Measurements from ENCODE around the gene LECT2.

LECT2 gene

GRCh38 chr5:135973323-135974020 is 18.7 kb upstream of the LECT2 start:
- TF ChIP-seq CTCF (IDR thresholded peaks at IDR 0.05; ENCODE audit: low read depth, low read length) = no peak; the same call in none of the 2 replicates
- DNase-seq (ENCODE audit: extremely low read depth, low read depth) = peak; percentile 94

GRCh38 chr5:135971701-135972100 is 16.9 kb upstream of the LECT2 start:
- TF ChIP-seq CTCF (IDR thresholded peaks at IDR 0.05; ENCODE audit: low read depth, low read length) = no peak
- no peak for DNase-seq (ENCODE audit: extremely low read depth, low read depth)

GRCh38 chr5:135966790-135967189 is 12.0 kb upstream of the LECT2 start:
- TF ChIP-seq CTCF (IDR thresholded peaks at IDR 0.05; ENCODE audit: low read depth, low read length) = no peak
- DNase-seq (ENCODE audit: extremely low read depth, low read depth) = no peak

GRCh38 chr5:135966165-135966564 is 11.4 kb upstream of the LECT2 start:
- DNase-seq (ENCODE audit: extremely low read depth, low read depth) = no peak
- no peak for TF ChIP-seq CTCF (IDR thresholded peaks at IDR 0.05; ENCODE audit: low read depth, low read length)

- TF ChIP-seq CTCF (IDR thresholded peaks at IDR 0.05; ENCODE audit: low read depth, low read length) = no peak
- DNase-seq (ENCODE audit: extremely low read depth, low read depth) = no peak
These were observed 10.7 kb upstream of the LECT2 start for GRCh38 chr5:135965504-135965903.

GRCh38 chr5:135964670-135965320 is 10.0 kb upstream of the LECT2 start:
- peak; percentile 47 for TF ChIP-seq CTCF (IDR thresholded peaks at IDR 0.05; ENCODE audit: low read depth, low read length)
- DNase-seq (ENCODE audit: extremely low read depth, low read depth) = peak; percentile 66

GRCh38 chr5:135955525-135955924 is 742 bp upstream of the LECT2 start:
- no peak for DNase-seq (ENCODE audit: extremely low read depth, low read depth)
- no peak for TF ChIP-seq CTCF (IDR thresholded peaks at IDR 0.05; ENCODE audit: low read depth, low read length)
